Esophagus squamous epithelium (tissue), 4 donors: ENCODE data around the gene FITM1.

Source experiments
- POLR2A ChIP-seq, 4 donors: fragments of 450-650 bp; IDR thresholded peaks; one replicate each; pipeline ENCODE4 v1.6.1; 2017; ENCODE audit warnings: antibody characterized with exemption in 4 of 4, mild to moderate bottlenecking in 4 of 4, moderate library complexity in 3 of 4
- TF ChIP-seq, protein P1 (sequence below), 6 experiments: fragments of 450-650 bp in 4 of 6; fragments of 200-600 bp in 2 of 6; sonication (generic) in 2 of 6; IDR thresholded peaks; one replicate each; pipeline ENCODE4 v1.5.1; 2016 to 2019; ENCODE audit warnings: antibody characterized with exemption in 6 of 6, mild to moderate bottlenecking in 4 of 6, moderate library complexity in 4 of 6

DNA sequence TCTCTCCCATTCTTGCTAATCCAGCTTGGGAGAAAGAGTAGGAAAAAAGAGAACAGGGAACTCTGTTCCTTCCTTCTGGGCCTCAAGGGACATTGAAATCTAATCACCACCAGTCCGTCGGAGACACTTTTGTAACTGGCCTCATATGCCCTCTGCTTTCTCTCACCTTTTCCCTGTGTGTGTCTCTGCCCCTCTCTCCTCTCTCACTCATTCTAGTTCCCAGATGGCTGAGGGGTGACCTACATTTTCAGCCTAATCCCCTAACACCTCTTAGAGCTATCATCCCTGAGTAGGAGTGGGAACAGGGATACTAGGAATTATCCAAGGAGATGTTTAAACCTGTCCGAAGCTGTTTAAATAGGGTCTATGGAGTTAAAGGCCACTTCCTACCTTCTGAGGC lies 45.2 kb upstream of the FITM1 start:
- TF ChIP-seq POLR2A (IDR thresholded peaks at IDR 0.05) = no peak
- TF ChIP-seq, protein P1, sequence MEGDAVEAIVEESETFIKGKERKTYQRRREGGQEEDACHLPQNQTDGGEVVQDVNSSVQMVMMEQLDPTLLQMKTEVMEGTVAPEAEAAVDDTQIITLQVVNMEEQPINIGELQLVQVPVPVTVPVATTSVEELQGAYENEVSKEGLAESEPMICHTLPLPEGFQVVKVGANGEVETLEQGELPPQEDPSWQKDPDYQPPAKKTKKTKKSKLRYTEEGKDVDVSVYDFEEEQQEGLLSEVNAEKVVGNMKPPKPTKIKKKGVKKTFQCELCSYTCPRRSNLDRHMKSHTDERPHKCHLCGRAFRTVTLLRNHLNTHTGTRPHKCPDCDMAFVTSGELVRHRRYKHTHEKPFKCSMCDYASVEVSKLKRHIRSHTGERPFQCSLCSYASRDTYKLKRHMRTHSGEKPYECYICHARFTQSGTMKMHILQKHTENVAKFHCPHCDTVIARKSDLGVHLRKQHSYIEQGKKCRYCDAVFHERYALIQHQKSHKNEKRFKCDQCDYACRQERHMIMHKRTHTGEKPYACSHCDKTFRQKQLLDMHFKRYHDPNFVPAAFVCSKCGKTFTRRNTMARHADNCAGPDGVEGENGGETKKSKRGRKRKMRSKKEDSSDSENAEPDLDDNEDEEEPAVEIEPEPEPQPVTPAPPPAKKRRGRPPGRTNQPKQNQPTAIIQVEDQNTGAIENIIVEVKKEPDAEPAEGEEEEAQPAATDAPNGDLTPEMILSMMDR (IDR thresholded peaks at IDR 0.05) = no peak
